DND-41 (cell line): Measurements from ENCODE around the gene TMEM89.

Experiments used
- ATAC-seq: fragments of 200-7000 bp; cut with Tn5 transposase; 3 replicates; pipeline ENCODE4 v1.9.1; 2021; ENCODE audit warnings: low read depth; ENCODE audit not compliant: insufficient read depth
- DNase-seq: peaks from one replicate; pipeline ENCODE4 v3.0.0-alpha.2; 2020
- H2AFZ ChIP-seq: 2 replicates; pipeline ENCODE4 v1.6.0; 2012; ENCODE audit warnings: low read depth, low read length
- H3K27ac ChIP-seq: 2 replicates; pipeline ENCODE4 v1.5.1; 2012; ENCODE audit warnings: low read length, inconsistent platforms
- H3K27me3 ChIP-seq: fragments of 200-600 bp; sonication (generic); 2 replicates; pipeline ENCODE4 v1.6.0; 2012; ENCODE audit warnings: low read length, mild to moderate bottlenecking, inconsistent platforms; ENCODE audit not compliant: insufficient read depth, poor library complexity
- H3K36me3 ChIP-seq: 2 replicates; pipeline ENCODE4 v1.5.1; 2012; ENCODE audit warnings: low read length, inconsistent platforms; ENCODE audit not compliant: insufficient read depth
- H3K4me1 ChIP-seq: 2 replicates; pipeline ENCODE4 v1.5.1; 2012; ENCODE audit warnings: mild to moderate bottlenecking, low read length; ENCODE audit not compliant: insufficient read depth
- H3K4me2 ChIP-seq: 2 replicates; pipeline ENCODE4 v1.6.0; 2012; ENCODE audit warnings: mild to moderate bottlenecking, moderate library complexity, low read length, inconsistent platforms; ENCODE audit not compliant: insufficient read depth
- H3K4me3 ChIP-seq, 2 experiments: fragments of 200-600 bp in 1 of 2; shearing (Covaris generic) in 1 of 2; 2 replicates each; pipeline ENCODE4 v1.5.1; 2012 to 2016; ENCODE audit warnings: inconsistent platforms in 2 of 2, low read length in 2 of 2, mild to moderate bottlenecking in 2 of 2, low read depth in 1 of 2, moderate library complexity in 1 of 2
- H3K79me2 ChIP-seq: 2 replicates; pipeline ENCODE4 v1.6.0; 2012; ENCODE audit warnings: low read length, inconsistent platforms; ENCODE audit not compliant: insufficient read depth
- H3K9ac ChIP-seq: 2 replicates; pipeline ENCODE4 v1.6.0; 2012; ENCODE audit warnings: low read depth, mild to moderate bottlenecking, inconsistent platforms, low read length, moderate library complexity
- H3K9me3 ChIP-seq: 2 replicates; pipeline ENCODE4 v1.5.1; 2012; ENCODE audit warnings: low read length, moderate library complexity, mild to moderate bottlenecking, inconsistent platforms; ENCODE audit not compliant: insufficient read depth, severe bottlenecking
- H4K20me1 ChIP-seq: 2 replicates; pipeline ENCODE4 v1.6.0; 2012; ENCODE audit warnings: low read length; ENCODE audit not compliant: insufficient read depth
- CTCF ChIP-seq: IDR thresholded peaks from 2 replicates; pipeline ENCODE4 v1.5.1; 2012; ENCODE audit warnings: borderline replicate concordance, low read length, moderate library complexity, mild to moderate bottlenecking; ENCODE audit not compliant: poor library complexity, severe bottlenecking; ENCODE audit errors: extremely low read depth
- EZH2 ChIP-seq: IDR thresholded peaks from 3 replicates; pipeline ENCODE4 v1.6.1; 2012; ENCODE audit warnings: borderline replicate concordance, low read depth, mild to moderate bottlenecking, moderate library complexity, low read length, inconsistent platforms; ENCODE audit not compliant: severe bottlenecking

TMEM89 gene

GRCh38 chr3:48648188-48648850 is 26.8 kb upstream of the TMEM89 start:
- no peak overlapping the region for H3K9ac ChIP-seq
- no peak overlapping the region for H3K27ac ChIP-seq
- H4K20me1 ChIP-seq: 0 out of 2 replicates have a peak, but pooled peaks cover 3% of the 10 kb centered on the region
- DNase-seq: no peak
- no peaks in the 10 kb centered on the region for H3K79me2 ChIP-seq
- no peaks in the 10 kb centered on the region for H3K4me1 ChIP-seq
- H3K36me3 ChIP-seq: no peaks in the 10 kb centered on the region
- H3K4me3 ChIP-seq: no peak overlapping the region
- H3K9me3 ChIP-seq: no peaks in the 10 kb centered on the region
- no peak overlapping the region for H3K4me2 ChIP-seq
- no peak for ATAC-seq
- TF ChIP-seq EZH2 (no peak), CTCF (no peak)
- no peak overlapping the region for H2AFZ ChIP-seq
- H3K27me3 ChIP-seq: no peaks in the 10 kb centered on the region

GRCh38 chr3:48647714-48648113 is 26.1 kb upstream of the TMEM89 start:
- Histone ChIP-seq H3K79me2 (no peaks in the 10 kb centered on the region), H3K27me3 (no peaks in the 10 kb centered on the region), H3K9ac (no peak overlapping the region), H3K9me3 (no peaks in the 10 kb centered on the region), H3K27ac (no peak overlapping the region), H3K4me1 (no peaks in the 10 kb centered on the region), H3K4me2 (no peak overlapping the region), H2AFZ (no peak overlapping the region), H3K4me3 (no peak overlapping the region), H3K36me3 (no peaks in the 10 kb centered on the region), H4K20me1 (0 out of 2 replicates have a peak, but pooled peaks cover 3% of the 10 kb centered on the region)
- DNase-seq (no peak), ATAC-seq (no peak)
- TF ChIP-seq EZH2: no peak
- TF ChIP-seq CTCF: no peak

GRCh38 chr3:48644898-48645760 is 23.6 kb upstream of the TMEM89 start:
- H2AFZ ChIP-seq: no peak overlapping the region
- H3K4me3 ChIP-seq: no peak overlapping the region
- DNase-seq: no peak
- H3K79me2 ChIP-seq: no peaks in the 10 kb centered on the region
- no peak for ATAC-seq
- no peaks in the 10 kb centered on the region for H4K20me1 ChIP-seq
- no peak overlapping the region for H3K4me2 ChIP-seq
- no peaks in the 10 kb centered on the region for H3K4me1 ChIP-seq
- no peak overlapping the region for H3K27ac ChIP-seq
- H3K27me3 ChIP-seq: no peaks in the 10 kb centered on the region
- TF ChIP-seq CTCF (no peak), EZH2 (no peak)
- no peak overlapping the region for H3K9ac ChIP-seq
- H3K9me3 ChIP-seq: no peaks in the 10 kb centered on the region
- H3K36me3 ChIP-seq: no peaks in the 10 kb centered on the region
